SK-N-SH (cell line): ENCODE results near the gene XIRP1. TPM values are rescaled to one million over a fixed set of nuclear protein-coding genes. Genes with fewer than 3 reads are reported as not detected.

ENCODE experiments used
- CTCF ChIA-PET: fragments of 300-600, 350-600 bp; formaldehyde crosslinking; extraction: SDS; loops from one replicate; lab custom pipeline; 2021; lab: Yijun Ruan, JAX
- POLR2A ChIA-PET: fragments of 350-600 bp; sonication (Branson Sonifier 250); formaldehyde crosslinking; extraction: SDS; loops from one replicate; lab custom pipeline; 2020; ENCODE audit warnings: antibody characterized with exemption, inconsistent platforms; lab: Yijun Ruan, JAX
- DNase-seq: peaks from one replicate; pipeline ENCODE4 v3.0.0; 2012
- H2AFZ ChIP-seq: fragments of 200-600 bp; sonication (generic); 2 replicates; pipeline ENCODE4 v1.8.1; 2016; ENCODE audit warnings: antibody characterized with exemption, mild to moderate bottlenecking, low read depth
- H3F3A ChIP-seq: fragments of 200-600 bp; sonication (generic); replicated peaks from 2 replicates; pipeline ENCODE3; 2016; ENCODE audit warnings: antibody characterized with exemption, mild to moderate bottlenecking; ENCODE audit not compliant: insufficient read depth
- H3K27ac ChIP-seq, 2 experiments: fragments of 200-500 bp in 1 of 2; fragments of 200-600 bp in 1 of 2; sonication (Bioruptor generic) in 1 of 2; sonication (generic), shearing (Covaris generic) in 1 of 2; 2 replicates each; pipeline versions ENCODE4 v1.5.1 to v1.6.1; 2014 to 2016; ENCODE audit warnings: low read depth in 2 of 2, inconsistent platforms in 1 of 2, low read length in 1 of 2, mild to moderate bottlenecking in 1 of 2, mixed read lengths in 1 of 2
- H3K27me3 ChIP-seq: fragments of 200-600 bp; sonication (generic), shearing (Covaris generic); 2 replicates; pipeline ENCODE4 v1.6.1; 2016; ENCODE audit warnings: mixed run types; ENCODE audit not compliant: insufficient read depth
- H3K36me3 ChIP-seq, 2 experiments: fragments of 200-500 bp in 1 of 2; fragments of 200-600 bp in 1 of 2; sonication (Bioruptor generic) in 1 of 2; sonication (generic) in 1 of 2; replicated peaks in 1 of 2; 2 replicates each; pipeline versions ENCODE3 to v1.5.1; 2014 to 2016; ENCODE audit warnings: low read length in 1 of 2, mild to moderate bottlenecking in 1 of 2; ENCODE audit not compliant: insufficient read depth in 2 of 2, control insufficient read depth in 1 of 2
- H3K4me1 ChIP-seq, 2 experiments: fragments of 200-500 bp in 1 of 2; fragments of 200-600 bp in 1 of 2; sonication (Bioruptor generic) in 1 of 2; sonication (generic), shearing (Covaris generic) in 1 of 2; 2 replicates each; pipeline versions ENCODE4 v1.5.1 to v1.6.1; 2014 to 2016; ENCODE audit warnings: low read depth in 1 of 2, low read length in 1 of 2, mixed run types in 1 of 2; ENCODE audit not compliant: insufficient read depth in 2 of 2, control insufficient read depth in 1 of 2
- H3K4me2 ChIP-seq: fragments of 200-600 bp; sonication (generic), shearing (Covaris generic); 2 replicates; pipeline ENCODE4 v1.6.1; 2017; ENCODE audit warnings: mixed run types
- H3K4me3 ChIP-seq, 2 experiments: fragments of 200-500 bp in 1 of 2; fragments of 200-600 bp in 1 of 2; sonication (Bioruptor generic) in 1 of 2; sonication (generic), shearing (Covaris generic) in 1 of 2; 2 replicates each; pipeline versions ENCODE4 v1.5.1 to v1.8.1; 2014 to 2016; ENCODE audit warnings: low read depth in 2 of 2, inconsistent platforms in 1 of 2, low read length in 1 of 2, mild to moderate bottlenecking in 1 of 2, mixed read lengths in 1 of 2, moderate library complexity in 1 of 2
- H3K79me2 ChIP-seq: fragments of 200-600 bp; sonication (generic); 2 replicates; pipeline ENCODE4 v1.8.1; 2017; ENCODE audit warnings: mild to moderate bottlenecking; ENCODE audit not compliant: insufficient read depth
- H3K9ac ChIP-seq: fragments of 200-600 bp; sonication (generic); 2 replicates; pipeline ENCODE4 v1.6.1; 2017; ENCODE audit warnings: mixed run types
- H3K9me2 ChIP-seq: fragments of 200-600 bp; sonication (generic); 2 replicates; pipeline ENCODE4 v1.6.1; 2017; ENCODE audit warnings: mixed run types
- H3K9me3 ChIP-seq: fragments of 200-600 bp; sonication (generic); 2 replicates; pipeline ENCODE4 v1.6.1; 2017; ENCODE audit warnings: mixed run types, mild to moderate bottlenecking, moderate library complexity
- H4K20me1 ChIP-seq: fragments of 200-600 bp; sonication (generic); 2 replicates; pipeline ENCODE4 v1.6.1; 2017; ENCODE audit warnings: mild to moderate bottlenecking, mixed run types; ENCODE audit not compliant: insufficient read depth
- CHD2 ChIP-seq: fragments of 150-350 bp; IDR thresholded peaks from 2 replicates; pipeline ENCODE4 v1.6.1; 2018; ENCODE audit warnings: low read length; ENCODE audit not compliant: partially characterized antibody
- CTCF ChIP-seq: fragments of 200-600 bp; sonication (generic); IDR thresholded peaks from 2 replicates; pipeline ENCODE4 v1.6.1; 2017; ENCODE audit warnings: antibody characterized with exemption, mild to moderate bottlenecking, moderate library complexity
- EZH2phosphoT487 ChIP-seq: fragments of 200-600 bp; sonication (generic); IDR thresholded peaks from 2 replicates; pipeline ENCODE4 v1.6.1; 2017; ENCODE audit warnings: low read depth, mixed run types, mild to moderate bottlenecking, antibody characterized with exemption, moderate library complexity, borderline replicate concordance
- FOXJ3 ChIP-seq: sonication (generic); formaldehyde crosslinking; IDR thresholded peaks from 2 replicates; pipeline ENCODE4 v1.5.1; 2020; ENCODE audit warnings: mild to moderate bottlenecking, missing genetic modification reagents
- GATA2 ChIP-seq: sonication (generic); formaldehyde crosslinking; IDR thresholded peaks from 2 replicates; pipeline ENCODE4 v1.5.0; 2020; ENCODE audit warnings: mild to moderate bottlenecking, missing genetic modification reagents
- JUND ChIP-seq: IDR thresholded peaks from 2 replicates; pipeline ENCODE4 v1.4.0; 2012
- MEF2A ChIP-seq: IDR thresholded peaks from 2 replicates; pipeline ENCODE4 v1.4.0; 2012; ENCODE audit warnings: low read depth, borderline replicate concordance
- MXI1 ChIP-seq: IDR thresholded peaks from 2 replicates; pipeline ENCODE4 v1.6.1; 2012; ENCODE audit warnings: mild to moderate bottlenecking, low read depth, low read length, improper control_type of control experiment
- NFIC ChIP-seq: IDR thresholded peaks from 2 replicates; pipeline ENCODE4 v1.4.0; 2012; ENCODE audit warnings: borderline replicate concordance
- NRF1 ChIP-seq: IDR thresholded peaks from 2 replicates; pipeline ENCODE4 v1.6.1; 2012; ENCODE audit warnings: low read depth, mild to moderate bottlenecking, low read length
- PBX3 ChIP-seq: IDR thresholded peaks from 2 replicates; pipeline ENCODE4; 2012
- POLR2AphosphoS5 ChIP-seq: IDR thresholded peaks from 2 replicates; pipeline ENCODE4 v1.6.1; 2012; ENCODE audit warnings: low read depth, low read length
- RAD21 ChIP-seq: IDR thresholded peaks from 2 replicates; pipeline ENCODE4 v1.6.1; 2012; ENCODE audit warnings: mild to moderate bottlenecking, low read length
- RCOR1 ChIP-seq: fragments of 150-350 bp; IDR thresholded peaks from 2 replicates; pipeline ENCODE4 v1.6.1; 2017; ENCODE audit warnings: antibody characterized with exemption, low read length
- TEAD4 ChIP-seq: IDR thresholded peaks from 2 replicates; pipeline ENCODE4 v1.4.0; 2012; ENCODE audit warnings: mild to moderate bottlenecking, borderline replicate concordance; ENCODE audit not compliant: insufficient read depth
- USF1 ChIP-seq: IDR thresholded peaks from 2 replicates; pipeline ENCODE4 v1.4.0; 2012; ENCODE audit warnings: low read depth, borderline replicate concordance
- USF2 ChIP-seq: fragments of 150-350 bp; IDR thresholded peaks from 2 replicates; pipeline ENCODE4 v1.6.1; 2017; ENCODE audit warnings: antibody characterized with exemption, low read length, low read depth, borderline replicate concordance
- YY1 ChIP-seq: IDR thresholded peaks from 2 replicates; pipeline ENCODE4 v1.4.0; 2012; ENCODE audit warnings: low read depth, mild to moderate bottlenecking
- ZBTB33 ChIP-seq: IDR thresholded peaks from 2 replicates; pipeline ENCODE4 v1.4.0; 2012; ENCODE audit warnings: low read depth, borderline replicate concordance
- WGBS: methylation state at CpG from one replicate; pipeline ENCODE4 v1.1.6; 2017; ENCODE audit warnings: low lambda C conversion rate; 5-methylcytosine and 5-hydroxymethylcytosine counted together
- polyA plus RNA-seq, 3 experiments: library from polyadenylated mRNA; depleted of rRNA; stranded (reverse); fragments of >200 nt; gene quantifications; 2 replicates each; pipeline ENCODE4 v1.2.3, GENCODE V29; 2012

The XIRP1 gene
- polyA plus RNA-seq, 1 of the 3 experiments (the other 2 are of a cell fraction) = not detected

GRCh38 chr3:39134305-39134704 lies 58.1 kb downstream of the XIRP1 start:
- no peak overlapping the region for H3K27ac ChIP-seq
- TF ChIP-seq ZBTB33 = no peak
- TF ChIP-seq, all 33 proteins: peak for 0
- Histone ChIP-seq H3K4me1 (peaks cover 0 to 8% of the 10 kb centered on the region in 2 experiments; a peak in 1 of 4 replicates), H3K9me2 (no peaks in the 10 kb centered on the region), H3K4me2 (no peak overlapping the region), H3K27me3 (no peaks in the 10 kb centered on the region), H2AFZ (no peak overlapping the region), H3K4me3 (no peak overlapping the region), H3K9me3 (no peaks in the 10 kb centered on the region), H4K20me1 (no peaks in the 10 kb centered on the region), H3K36me3 (peaks cover 0 to 3% of the 10 kb centered on the region in 2 experiments), H3K79me2 (no peaks in the 10 kb centered on the region), H3F3A (no peaks in the 10 kb centered on the region), H3K9ac (no peak overlapping the region)
- DNase-seq = no peak
- CTCF ChIA-PET = interaction anchor here (0.6 to 14.8 kb wide), 4 partner anchors 18 to 219 kb away, joined by 3 to 223 read pairs (median 4); no protein-coding TSS in a partner anchor
- POLR2A ChIA-PET = no interaction called here
- 80% methylated on average over 1 of the region's 7 CpGs for WGBS

- POLR2A ChIA-PET = no interaction called here
- 46% methylated on average over 3 of the region's 6 CpGs for WGBS
- no peak for TF ChIP-seq MEF2A
- TF ChIP-seq USF2 = no peak
- no peak for TF ChIP-seq ZBTB33
- TF ChIP-seq NFIC = no peak
- TF ChIP-seq YY1 = no peak
- no peak for TF ChIP-seq FOXJ3 (CRISPR knock-in tag)
- no peak for TF ChIP-seq RCOR1
- TF ChIP-seq TEAD4 = no peak
- no peak for TF ChIP-seq CTCF
- TF ChIP-seq USF1 = no peak
- no peak for TF ChIP-seq PBX3
- no peak for TF ChIP-seq RAD21
- no peak for TF ChIP-seq JUND
- TF ChIP-seq CHD2 = no peak
- TF ChIP-seq EZH2phosphoT487 = no peak
- TF ChIP-seq GATA2 (CRISPR knock-in tag) = no peak
- TF ChIP-seq NRF1 = no peak
- TF ChIP-seq MXI1 = no peak
- TF ChIP-seq POLR2AphosphoS5 = no peak
These were observed 58.6 kb downstream of the XIRP1 start for GRCh38 chr3:39133822-39134221.

More at GRCh38 chr3:39133822-39134221, 58.6 kb downstream of the XIRP1 start:
- peaks cover 0 to 3% of the 10 kb centered on the region in 2 experiments for H3K36me3 ChIP-seq
- no peaks in the 10 kb centered on the region for H4K20me1 ChIP-seq
- no peak overlapping the region for H3K9ac ChIP-seq
- no peak overlapping the region for H2AFZ ChIP-seq
- no peaks in the 10 kb centered on the region for H3K9me2 ChIP-seq
- H3K4me3 ChIP-seq = no peak overlapping the region
- no peaks in the 10 kb centered on the region for H3K79me2 ChIP-seq
- H3K27me3 ChIP-seq = no peaks in the 10 kb centered on the region
- H3K27ac ChIP-seq = no peak overlapping the region
- H3K4me1 ChIP-seq = peaks cover 0 to 4% of the 10 kb centered on the region in 2 experiments; a peak in 1 of 4 replicates
- no peak overlapping the region for H3K4me2 ChIP-seq
- CTCF ChIA-PET = interaction anchor here (0.6 to 14.8 kb wide), 4 partner anchors 18 to 220 kb away, joined by 3 to 223 read pairs (median 4); no protein-coding TSS in a partner anchor
- DNase-seq = no peak
- no peaks in the 10 kb centered on the region for H3K9me3 ChIP-seq
- no peaks in the 10 kb centered on the region for H3F3A ChIP-seq
